Stimulated activated effector memory CD8-positive, alpha-beta T cell treated with anti-CD3 and anti-CD28 coated beads, Interleukin-12 subunit alpha, Interleukin-12 subunit beta, amount 100 ng/mL, for 72 hours (primary cell): ENCODE results near the gene HADHA.
A peak's percentile ranks its signal among the peaks of the same experiment; 100 is the strongest.

Source experiments
- ATAC-seq: fragments of 150-1000 bp; cut with Tn5 transposase; 2 replicates; pipeline ENCODE4 v1.10.0; 2021
- DNase-seq, 2 donors: peaks; one replicate each; pipeline ENCODE4 v3.0.0; 2021 to 2022; ENCODE audit warnings: low spot score in 2 of 2
- H3K27ac Mint-ChIP-seq: one replicate; pipeline ENCODE4 v1.8.0; 2022; ENCODE audit warnings: mild to moderate bottlenecking, mixed read lengths
- H3K36me3 Mint-ChIP-seq: one replicate; pipeline ENCODE4 v1.8.0; 2022; ENCODE audit warnings: mild to moderate bottlenecking, mixed read lengths
- H3K4me1 Mint-ChIP-seq: one replicate; pipeline ENCODE4 v1.8.0; 2022; ENCODE audit warnings: mixed read lengths
- H3K4me3 Mint-ChIP-seq: one replicate; pipeline ENCODE4 v1.8.0; 2022; ENCODE audit warnings: mild to moderate bottlenecking, mixed read lengths
- H3K9me3 Mint-ChIP-seq: one replicate; pipeline ENCODE4 v1.8.0; 2022; ENCODE audit warnings: mixed read lengths

HADHA gene

DNA sequence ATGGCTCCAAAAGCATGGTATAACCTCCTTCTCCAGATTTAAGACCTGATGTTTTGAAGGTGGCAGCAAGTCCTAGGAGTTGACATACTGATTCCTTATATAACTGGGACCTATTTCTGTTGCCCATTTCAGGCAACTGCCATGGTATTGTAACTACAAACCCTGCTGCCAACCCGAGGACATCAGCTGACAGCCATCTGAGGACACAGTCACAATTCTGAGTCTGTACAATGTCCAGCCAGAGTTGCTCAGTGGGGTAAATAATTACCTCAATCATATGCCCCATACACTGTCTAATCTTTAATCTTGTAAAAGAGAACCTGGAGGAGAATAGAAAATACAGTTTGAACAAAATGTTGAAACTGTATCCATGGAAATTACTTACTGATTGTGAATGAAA is 80.2 kb downstream of the HADHA start:
- Mint-ChIP-seq H3K4me1 (no peaks in the 10 kb centered on the region), H3K9me3 (no peaks in the 10 kb centered on the region), H3K27ac (no peak overlapping the region), H3K4me3 (no peak overlapping the region), H3K36me3 (no peaks in the 10 kb centered on the region)
- DNase-seq (no peak), ATAC-seq (no peak)

DNA sequence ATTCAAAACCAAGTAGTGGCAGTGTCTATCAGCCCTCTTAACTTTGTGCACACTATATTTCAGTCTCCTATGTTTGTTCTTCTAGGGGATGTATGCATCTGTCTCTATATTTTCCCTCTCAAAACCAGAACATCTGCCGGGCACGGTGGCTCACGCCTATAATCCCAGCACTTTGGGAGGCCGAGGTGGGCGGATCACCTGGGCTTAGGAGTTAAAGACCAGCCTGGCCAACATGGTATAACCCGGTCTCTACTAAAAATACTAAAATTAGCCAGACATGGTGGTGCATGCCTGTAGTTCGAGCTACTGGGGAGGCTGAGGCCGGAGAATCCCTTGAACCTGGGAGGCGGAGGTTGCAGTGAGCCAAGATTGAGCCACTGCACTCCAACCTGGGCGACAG is 81.5 kb downstream of the HADHA start:
- DNase-seq (no peak), ATAC-seq (no peak)
- Mint-ChIP-seq H3K4me1 (no peaks in the 10 kb centered on the region), H3K36me3 (no peaks in the 10 kb centered on the region), H3K4me3 (no peak overlapping the region), H3K27ac (no peak overlapping the region), H3K9me3 (no peaks in the 10 kb centered on the region)

GRCh38 chr2:26161926-26162325 is 82.5 kb downstream of the HADHA start:
- no peaks in the 10 kb centered on the region for H3K36me3 Mint-ChIP-seq
- H3K27ac Mint-ChIP-seq: no peak overlapping the region
- ATAC-seq: no peak
- DNase-seq: no peak
- H3K9me3 Mint-ChIP-seq: no peaks in the 10 kb centered on the region
- H3K4me1 Mint-ChIP-seq: no peaks in the 10 kb centered on the region
- no peak overlapping the region for H3K4me3 Mint-ChIP-seq

- H3K36me3 Mint-ChIP-seq: no peaks in the 10 kb centered on the region
- H3K4me1 Mint-ChIP-seq: no peaks in the 10 kb centered on the region
- DNase-seq (peak in 1 of 2 donors; percentile 10), ATAC-seq (no peak)
- no peak overlapping the region for H3K27ac Mint-ChIP-seq
- H3K9me3 Mint-ChIP-seq: no peaks in the 10 kb centered on the region
- H3K4me3 Mint-ChIP-seq: no peak overlapping the region
These were observed 86.9 kb downstream of the HADHA start for GRCh38 chr2:26157580-26157979.

GRCh38 chr2:26150243-26150642 is 94.2 kb downstream of the HADHA start:
- Mint-ChIP-seq H3K36me3 (no peaks in the 10 kb centered on the region), H3K4me3 (no peak overlapping the region), H3K27ac (no peak overlapping the region), H3K9me3 (no peaks in the 10 kb centered on the region), H3K4me1 (no peaks in the 10 kb centered on the region)
- ATAC-seq (no peak), DNase-seq (no peak)

DNA sequence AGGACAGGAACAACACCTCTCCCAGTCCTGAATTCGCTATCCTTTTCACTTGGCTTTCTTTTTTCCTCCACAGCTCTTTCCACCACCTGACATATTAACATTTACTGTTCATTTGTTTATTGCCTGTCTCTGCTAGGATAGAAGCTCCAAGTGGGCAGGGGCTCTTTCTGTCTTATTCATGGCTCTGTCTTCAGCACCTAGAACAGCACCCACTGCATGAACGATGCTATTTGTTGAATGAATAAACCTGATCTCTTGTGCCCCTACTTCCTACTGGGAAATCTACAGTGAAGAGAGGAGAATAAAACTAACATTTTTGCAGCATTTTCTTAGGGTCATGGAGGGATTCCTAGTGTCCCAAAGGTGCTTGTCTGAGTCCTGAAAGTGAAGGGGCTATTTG is 95.9 kb downstream of the HADHA start:
- Mint-ChIP-seq H3K36me3 (no peaks in the 10 kb centered on the region), H3K4me1 (no peaks in the 10 kb centered on the region), H3K9me3 (no peaks in the 10 kb centered on the region), H3K4me3 (no peak overlapping the region), H3K27ac (no peak overlapping the region)
- ATAC-seq (no peak), DNase-seq (no peak)

GRCh38 chr2:26144953-26145680 is 99.3 kb downstream of the HADHA start:
- ATAC-seq (peak; percentile 74), DNase-seq (peak; percentile 43 to 81)
- no peak overlapping the region for H3K27ac Mint-ChIP-seq
- H3K36me3 Mint-ChIP-seq: peaks cover 5% of the 10 kb centered on the region
- H3K9me3 Mint-ChIP-seq: no peaks in the 10 kb centered on the region
- no peak overlapping the region for H3K4me3 Mint-ChIP-seq
- no peaks in the 10 kb centered on the region for H3K4me1 Mint-ChIP-seq

- no peak overlapping the region for H3K27ac Mint-ChIP-seq
These were observed 100.4 kb downstream of the HADHA start for GRCh38 chr2:26144031-26144430.

GRCh38 chr2:26141145-26141769 is 103.2 kb downstream of the HADHA start:
- no peak for ATAC-seq
- Mint-ChIP-seq H3K27ac (no peak overlapping the region), H3K36me3 (peaks cover 17% of the 10 kb centered on the region), H3K4me3 (no peak overlapping the region), H3K9me3 (no peaks in the 10 kb centered on the region), H3K4me1 (no peaks in the 10 kb centered on the region)
- DNase-seq: no peak

More at GRCh38 chr2:26144031-26144430, 100.4 kb downstream of the HADHA start:
- no peak for DNase-seq
- no peak overlapping the region for H3K4me3 Mint-ChIP-seq
- peaks cover 5% of the 10 kb centered on the region for H3K36me3 Mint-ChIP-seq
- no peaks in the 10 kb centered on the region for H3K4me1 Mint-ChIP-seq
- no peak for ATAC-seq
- H3K9me3 Mint-ChIP-seq: no peaks in the 10 kb centered on the region
